ENCODE measurements around the gene LDB3.

LDB3 gene

GRCh38 chr10:86773498-86773897, 105.2 kb downstream of the LDB3 start:
- DNase-seq, result no peak

- DNase-seq, result no peak
Observed at GRCh38 chr10:86775056-86775869, 107.0 kb downstream of the LDB3 start.

GRCh38 chr10:86775870-86776180, 107.5 kb downstream of the LDB3 start:
- DNase-seq, result no peak

GRCh38 chr10:86779220-86780017, 111.1 kb downstream of the LDB3 start:
- no peak for DNase-seq

GRCh38 chr10:86782701-86783418, 114.5 kb downstream of the LDB3 start:
- DNase-seq, result no peak

GRCh38 chr10:86785037-86785436, 116.7 kb downstream of the LDB3 start:
- DNase-seq, result no peak
